Caco-2 (cell line): ENCODE measurements around the gene CC2D1A. TPM values are rescaled to one million over a fixed set of nuclear protein-coding genes. Genes with fewer than 3 reads are reported as not detected.

Experiments
- BruUV-seq: library from RNA; stranded (reverse); fragments of 400-500 nt; replicated peaks from 2 replicates; lab custom pipeline; 2021; lab: Mats Ljungman, UMichigan
- CTCF ChIA-PET: fragments of 300-600 bp; sonication (Branson Sonifier 250); formaldehyde crosslinking; loops from one replicate; lab custom pipeline; 2022; ENCODE audit warnings: antibody characterized with exemption; lab: Charles Lee
- POLR2A ChIA-PET: fragments of 300-600 bp; sonication (Branson Sonifier 250); formaldehyde crosslinking; loops from one replicate; lab custom pipeline; 2022; ENCODE audit warnings: antibody characterized with exemption; lab: Charles Lee
- DNase-seq, 2 experiments: peaks; one replicate each; pipeline versions ENCODE4 v3.0.0 to v3.0.0-alpha.2; 2020 to 2022
- H3K27me3 ChIP-seq: replicated peaks from 2 replicates; pipeline ENCODE4 v1.6.0; 2011; ENCODE audit warnings: low read length; ENCODE audit not compliant: control insufficient read depth, insufficient read depth
- H3K36me3 ChIP-seq: 2 replicates; pipeline ENCODE4 v1.5.1; 2011; ENCODE audit warnings: low read length; ENCODE audit not compliant: control insufficient read depth, insufficient read depth
- H3K4me1 ChIP-seq: fragments of 250-450 bp; sonication (Bioruptor Pico); 2 replicates; pipeline ENCODE4 v1.5.1; 2020; ENCODE audit warnings: mild to moderate bottlenecking
- H3K4me3 ChIP-seq: 2 replicates; pipeline ENCODE4 v1.5.1; 2011; ENCODE audit warnings: low read depth, mild to moderate bottlenecking, control low read depth, low read length
- H3K9me3 ChIP-seq: fragments of 250-450 bp; sonication (Bioruptor Pico); 2 replicates; pipeline ENCODE4 v1.5.1; 2020; ENCODE audit warnings: mild to moderate bottlenecking, moderate library complexity
- H3K27ac Mint-ChIP-seq: one replicate; pipeline ENCODE4 v1.8.0; 2022; ENCODE audit warnings: mixed read lengths; ENCODE audit not compliant: unreplicated experiment
- H3K27me3 Mint-ChIP-seq: one replicate; pipeline ENCODE4 v1.8.0; 2022; ENCODE audit warnings: mixed read lengths; ENCODE audit not compliant: insufficient read depth, unreplicated experiment
- H3K36me3 Mint-ChIP-seq: one replicate; pipeline ENCODE4 v1.8.0; 2022; ENCODE audit warnings: mild to moderate bottlenecking, mixed read lengths; ENCODE audit not compliant: insufficient read depth, unreplicated experiment
- H3K4me1 Mint-ChIP-seq: one replicate; pipeline ENCODE4 v1.8.0; 2022; ENCODE audit warnings: low read depth, mixed read lengths; ENCODE audit not compliant: unreplicated experiment
- H3K4me3 Mint-ChIP-seq: one replicate; pipeline ENCODE4 v1.8.0; 2022; ENCODE audit warnings: mild to moderate bottlenecking, moderate library complexity, mixed read lengths; ENCODE audit not compliant: unreplicated experiment
- H3K9me3 Mint-ChIP-seq: one replicate; pipeline ENCODE4 v1.8.0; 2022; ENCODE audit warnings: mixed read lengths; ENCODE audit not compliant: unreplicated experiment
- intact Hi-C: fragments of 100-400 bp; cut with micrococcal nuclease; formaldehyde crosslinking; loops from one replicate; pipeline ENCODE4 v1.10.0; 2022; ENCODE audit not compliant: unreplicated experiment
- microRNA-seq: library from miRNA; unstranded; fragments of <30 nt; microRNA quantifications from one replicate; pipeline ENCODE4 v1.2.0, GENCODE V29; 2022
- total RNA-seq: library from RNA; stranded (reverse); gene quantifications from 2 replicates; pipeline ENCODE4 v1.2.3, GENCODE V29; 2022
- TF ChIP-seq, protein P1 (sequence below), 2 experiments: fragments of 200-600 bp in 1 of 2; IDR thresholded peaks; 1 replicate in 1 of 2; 2 replicates in 1 of 2; pipeline versions ENCODE4 v1.5.1 to v1.8.0; 2011 to 2022; ENCODE audit warnings: antibody characterized with exemption in 1 of 2, control low read depth in 1 of 2, inconsistent platforms in 1 of 2, low read depth in 1 of 2, low read length in 1 of 2, mild to moderate bottlenecking in 1 of 2, moderate library complexity in 1 of 2; ENCODE audit not compliant: insufficient read depth in 1 of 2, severe bottlenecking in 1 of 2, unreplicated experiment in 1 of 2

CC2D1A gene
- total RNA-seq, 1 experiment from 2014 or later: 48.2 TPM

GRCh38 chr19:13980340-13980739, 74.3 kb downstream of the CC2D1A start:
- Mint-ChIP-seq H3K4me3 (no peak overlapping the region), H3K27ac (no peak overlapping the region), H3K4me1 (no peaks in the 10 kb centered on the region), H3K9me3 (no peaks in the 10 kb centered on the region), H3K27me3 (no peaks in the 10 kb centered on the region), H3K36me3 (peaks cover 19% of the 10 kb centered on the region)
- TF ChIP-seq, protein P1, sequence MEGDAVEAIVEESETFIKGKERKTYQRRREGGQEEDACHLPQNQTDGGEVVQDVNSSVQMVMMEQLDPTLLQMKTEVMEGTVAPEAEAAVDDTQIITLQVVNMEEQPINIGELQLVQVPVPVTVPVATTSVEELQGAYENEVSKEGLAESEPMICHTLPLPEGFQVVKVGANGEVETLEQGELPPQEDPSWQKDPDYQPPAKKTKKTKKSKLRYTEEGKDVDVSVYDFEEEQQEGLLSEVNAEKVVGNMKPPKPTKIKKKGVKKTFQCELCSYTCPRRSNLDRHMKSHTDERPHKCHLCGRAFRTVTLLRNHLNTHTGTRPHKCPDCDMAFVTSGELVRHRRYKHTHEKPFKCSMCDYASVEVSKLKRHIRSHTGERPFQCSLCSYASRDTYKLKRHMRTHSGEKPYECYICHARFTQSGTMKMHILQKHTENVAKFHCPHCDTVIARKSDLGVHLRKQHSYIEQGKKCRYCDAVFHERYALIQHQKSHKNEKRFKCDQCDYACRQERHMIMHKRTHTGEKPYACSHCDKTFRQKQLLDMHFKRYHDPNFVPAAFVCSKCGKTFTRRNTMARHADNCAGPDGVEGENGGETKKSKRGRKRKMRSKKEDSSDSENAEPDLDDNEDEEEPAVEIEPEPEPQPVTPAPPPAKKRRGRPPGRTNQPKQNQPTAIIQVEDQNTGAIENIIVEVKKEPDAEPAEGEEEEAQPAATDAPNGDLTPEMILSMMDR (IDR thresholded peaks at IDR 0.05; ENCODE audit: insufficient read depth in 1 of 2, low read depth in 1 of 2, low read length in 1 of 2, severe bottlenecking in 1 of 2, unreplicated experiment in 1 of 2): no peak
- ChIA-PET POLR2A (no interaction called here), CTCF (no interaction called here)
- intact Hi-C loops: no loop called here
- Histone ChIP-seq H3K4me1 (peaks cover 11% of the 10 kb centered on the region), H3K4me3 (no peak overlapping the region), H3K9me3 (no peaks in the 10 kb centered on the region), H3K36me3 (no peaks in the 10 kb centered on the region; the same call in none of the 2 replicates), H3K27me3 (no peaks in the 10 kb centered on the region)
- no TSS peak for BruUV-seq
- no peak for DNase-seq

Small RNA genes lying within 50 kb of the gene (microRNA-seq; reads per million reads assigned to microRNA genes)
- 56.9 reads per million, percentile 67 among the genes with 10 or more reads in this experiment for gene MIR181C
- gene MIR181D: 87.5 reads per million, percentile 70 among the genes with 10 or more reads in this experiment

Other genes with a start within 250 kb of the CC2D1A start
- gene MRI1, start 141.7 kb upstream of the CC2D1A start, total RNA-seq: 23.3 and 25.7 TPM in 2 replicates
- 107 and 113 TPM in 2 replicates for gene C19orf53, start 131.7 kb upstream of the CC2D1A start, total RNA-seq
- gene ZSWIM4, start 110.8 kb upstream of the CC2D1A start, total RNA-seq: 4.0 and 5.7 TPM in 2 replicates
- not detected in 2 replicates for gene NANOS3, start 29.1 kb upstream of the CC2D1A start, total RNA-seq
- 17.3 and 17.4 TPM in 2 replicates for gene BRME1, start 84 bp upstream of the CC2D1A start, total RNA-seq
- 0.72 TPM in 1 of 2 replicates, not detected in the other for gene PODNL1, start 32.2 kb downstream of the CC2D1A start, total RNA-seq
- gene DCAF15, start 46.3 kb downstream of the CC2D1A start, total RNA-seq: 41.1 and 43.0 TPM in 2 replicates
- gene RFX1, start 100.1 kb downstream of the CC2D1A start, total RNA-seq: 11.5 and 13.4 TPM in 2 replicates
- gene RLN3, start 121.9 kb downstream of the CC2D1A start, total RNA-seq: not detected in 2 replicates
- gene IL27RA, start 125.6 kb downstream of the CC2D1A start, total RNA-seq: 4.7 and 5.6 TPM in 2 replicates
- gene PALM3, start 155.9 kb downstream of the CC2D1A start, total RNA-seq: 25.9 TPM in 2 replicates
- gene MISP3, start 166.6 kb downstream of the CC2D1A start, total RNA-seq: 5.2 TPM in 2 replicates
- gene C19orf67, start 179.6 kb downstream of the CC2D1A start, total RNA-seq: not detected in 2 replicates
- gene SAMD1, start 184.6 kb downstream of the CC2D1A start, total RNA-seq: 38.3 and 47.1 TPM in 2 replicates
- 46.4 and 51.9 TPM in 2 replicates for gene PRKACA, start 211.6 kb downstream of the CC2D1A start, total RNA-seq
- 37.7 and 40.2 TPM in 2 replicates for gene ASF1B, start 230.4 kb downstream of the CC2D1A start, total RNA-seq